Activated naive CD4-positive, alpha-beta T cell treated with anti-CD3 and anti-CD28 coated beads for 36 hours (primary cell): ENCODE data around the gene SLC7A6. TPM values are rescaled to one million over a fixed set of nuclear protein-coding genes. Genes with fewer than 3 reads are reported as not detected.
A peak's percentile ranks its signal among the peaks of the same experiment; 100 is the strongest.

ENCODE experiments used
- CTCF ChIA-PET: fragments of 350-600 bp; sonication (Branson Sonifier 250); formaldehyde crosslinking; loops from one replicate; lab custom pipeline; 2021; ENCODE audit warnings: antibody characterized with exemption; lab: Charles Lee
- DNase-seq: peaks from one replicate; pipeline ENCODE4 v3.0.0-alpha.2; 2020
- H3K27ac Mint-ChIP-seq: one replicate; pipeline ENCODE4 v1.8.0; 2021; ENCODE audit warnings: mild to moderate bottlenecking, mixed read lengths
- H3K27me3 Mint-ChIP-seq: one replicate; pipeline ENCODE4 v1.8.0; 2021; ENCODE audit warnings: low read depth, mixed read lengths
- H3K36me3 Mint-ChIP-seq: one replicate; pipeline ENCODE4 v1.8.0; 2021; ENCODE audit warnings: low read depth, mixed read lengths
- H3K4me1 Mint-ChIP-seq: one replicate; pipeline ENCODE4 v1.8.0; 2021; ENCODE audit warnings: low read depth, mixed read lengths
- H3K4me3 Mint-ChIP-seq: one replicate; pipeline ENCODE4 v1.8.0; 2021; ENCODE audit warnings: mild to moderate bottlenecking, moderate library complexity, mixed read lengths
- H3K9me3 Mint-ChIP-seq: one replicate; pipeline ENCODE4 v1.8.0; 2021; ENCODE audit warnings: mixed read lengths
- intact Hi-C: fragments of 100-400 bp; cut with micrococcal nuclease; formaldehyde crosslinking; loops from one replicate; pipeline ENCODE4 v1.15.1; 2023
- total RNA-seq, 2 experiments: library from RNA; stranded (reverse); gene quantifications; one replicate each; pipeline ENCODE4 v1.2.3, GENCODE V29; 2021

The SLC7A6 gene
- total RNA-seq, result 10 to 100 TPM; 79.4 to 83.4 TPM

GRCh38 chr16:68264128-68265077, at the start of gene SLC7A6:
Gene SLC7A6 (plus strand): TSS chr16:68264526. CDS start chr16:68274727, 10,201 bp downstream.
- Mint-ChIP-seq H3K27ac (peak within 1 kb of the TSS; percentile 98), H3K9me3 (no peaks in the 10 kb centered on the region), H3K4me1 (peaks cover 46% of the 10 kb centered on the region), H3K36me3 (peaks cover 26% of the 10 kb centered on the region), H3K4me3 (peak within 1 kb of the TSS; percentile 85), H3K27me3 (no peaks in the 10 kb centered on the region)
- intact Hi-C loops, result loop anchor here (1.0 to 2.0 kb wide), 8 partner anchors 11 to 184 kb away; partner anchors contain the start of genes PLA2G15, SLC7A6OS and SMPD3
- peak; percentile 88 for DNase-seq
- CTCF ChIA-PET, result interaction anchor here (0.6 to 9.0 kb wide), 32 partner anchors 8 to 247 kb away, joined by 3 to 459 read pairs (median 4); partner anchors contain the start of genes PLA2G15, PRMT7 and SLC7A6OS

DNA sequence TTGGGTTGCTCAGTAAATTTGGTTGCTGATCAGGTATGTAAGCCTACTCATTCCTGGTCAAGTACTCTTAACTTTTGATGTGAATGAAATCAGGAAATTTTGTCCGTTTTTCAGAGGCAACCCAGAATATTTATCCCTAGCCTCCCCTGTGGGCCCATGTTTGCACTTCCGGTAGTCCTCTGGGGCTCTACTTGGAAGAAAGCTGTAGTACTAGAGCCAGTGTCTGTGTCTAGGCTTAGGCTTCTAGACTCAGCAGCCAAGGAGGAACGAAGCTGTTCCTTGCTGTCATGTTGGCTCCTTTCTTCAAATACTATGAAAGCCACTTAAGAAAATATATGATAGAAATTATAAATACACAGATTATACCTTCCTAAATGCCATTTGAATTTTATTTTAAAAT, 49.6 kb upstream of the SLC7A6 start:
- no peak for DNase-seq
- CTCF ChIA-PET, result no interaction called here
- Mint-ChIP-seq H3K27me3 (no peaks in the 10 kb centered on the region), H3K27ac (no peak overlapping the region), H3K4me3 (no peak overlapping the region), H3K36me3 (peaks cover 8% of the 10 kb centered on the region), H3K9me3 (no peaks in the 10 kb centered on the region), H3K4me1 (peaks cover 41% of the 10 kb centered on the region)
- intact Hi-C loops, result no loop called here

DNA sequence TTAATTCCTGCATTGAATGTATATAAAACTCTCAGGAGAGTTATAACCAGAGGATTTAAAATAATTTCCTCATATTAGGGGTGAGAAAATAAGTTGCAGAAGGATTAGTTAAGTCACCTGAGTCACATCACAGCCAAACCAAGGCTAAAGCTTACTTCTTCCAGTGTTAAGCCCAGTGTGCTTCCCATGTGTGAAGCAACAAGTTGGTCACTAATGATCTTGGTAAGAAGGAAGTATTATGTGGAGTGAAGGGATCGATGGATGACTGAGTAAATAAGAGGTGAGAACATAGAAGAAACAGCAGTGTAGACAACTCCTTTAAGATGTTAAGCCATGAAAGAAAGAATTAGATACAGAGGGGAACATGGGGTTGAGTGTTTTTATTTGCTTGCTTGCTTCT, 49.0 kb upstream of the SLC7A6 start:
- intact Hi-C loops, result no loop called here
- no peak overlapping the region for H3K4me3 Mint-ChIP-seq
- H3K27me3 Mint-ChIP-seq, result no peaks in the 10 kb centered on the region
- H3K4me1 Mint-ChIP-seq, result peaks cover 38% of the 10 kb centered on the region
- H3K36me3 Mint-ChIP-seq, result peaks cover 8% of the 10 kb centered on the region
- H3K9me3 Mint-ChIP-seq, result no peaks in the 10 kb centered on the region
- no peak for DNase-seq
- no peak overlapping the region for H3K27ac Mint-ChIP-seq
- CTCF ChIA-PET, result interaction anchor here (0.6 to 4.5 kb wide), 2 partner anchors 12 to 49 kb away, joined by 3 to 24 read pairs; partner anchors contain the start of gene SLC7A6

GRCh38 chr16:68216240-68216639, 48.1 kb upstream of the SLC7A6 start:
- Mint-ChIP-seq H3K27me3 (no peaks in the 10 kb centered on the region), H3K36me3 (peaks cover 8% of the 10 kb centered on the region), H3K27ac (no peak overlapping the region), H3K4me1 (peaks cover 28% of the 10 kb centered on the region), H3K4me3 (no peak overlapping the region), H3K9me3 (no peaks in the 10 kb centered on the region)
- intact Hi-C loops, result no loop called here
- CTCF ChIA-PET, result interaction anchor here (0.6 to 4.5 kb wide), 3 partner anchors 11 to 122 kb away, joined by 3 to 24 read pairs (median 3); partner anchors contain the start of gene SLC7A6
- DNase-seq, result no peak

GRCh38 chr16:68217506-68217905, 46.8 kb upstream of the SLC7A6 start:
- intact Hi-C loops, result no loop called here
- CTCF ChIA-PET, result interaction anchor here (0.7 to 4.5 kb wide), 3 partner anchors 10 to 124 kb away, joined by 3 to 24 read pairs (median 3); no protein-coding TSS in a partner anchor
- H3K36me3 Mint-ChIP-seq, result peaks cover 8% of the 10 kb centered on the region
- no peak for DNase-seq
- no peaks in the 10 kb centered on the region for H3K27me3 Mint-ChIP-seq
- H3K4me1 Mint-ChIP-seq, result peaks cover 17% of the 10 kb centered on the region
- H3K4me3 Mint-ChIP-seq, result no peak overlapping the region
- H3K9me3 Mint-ChIP-seq, result no peaks in the 10 kb centered on the region
- H3K27ac Mint-ChIP-seq, result peak overlapping the region; percentile 48

DNA sequence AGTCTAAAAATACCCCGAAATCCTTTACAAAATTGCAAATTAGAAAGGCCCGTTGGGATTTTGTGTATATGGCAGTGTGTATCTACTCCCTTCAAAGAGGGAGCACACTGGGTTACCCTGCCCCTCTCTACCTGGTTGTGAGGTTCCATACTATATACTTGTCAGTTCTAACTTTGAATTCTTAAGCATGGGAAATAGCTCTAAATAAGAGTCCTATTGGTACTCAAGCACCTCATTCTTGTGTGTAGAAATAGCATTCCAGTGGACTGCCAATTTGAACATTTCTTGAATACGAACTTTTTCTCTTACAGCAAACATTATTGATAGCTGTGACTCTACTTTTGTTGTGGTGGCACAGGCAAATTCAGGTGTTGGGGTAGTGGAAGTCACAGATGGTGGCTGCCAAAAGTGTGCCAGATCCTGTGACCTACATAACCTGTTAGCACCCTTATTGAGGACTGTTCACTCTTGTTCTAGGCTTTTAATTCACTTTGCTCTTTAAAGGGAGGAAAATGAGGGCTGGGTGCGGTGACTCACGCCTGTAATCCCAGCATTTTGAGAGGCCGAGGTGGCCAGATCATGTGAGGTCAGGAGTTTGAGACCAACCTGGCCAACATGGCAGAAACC, 44.5 kb upstream of the SLC7A6 start:
- H3K4me3 Mint-ChIP-seq, result no peak overlapping the region
- CTCF ChIA-PET, result interaction anchor here (0.6 to 4.5 kb wide), 3 partner anchors 8 to 127 kb away, joined by 3 to 24 read pairs (median 3); no protein-coding TSS in a partner anchor
- intact Hi-C loops, result no loop called here
- H3K4me1 Mint-ChIP-seq, result peaks cover 13% of the 10 kb centered on the region
- H3K36me3 Mint-ChIP-seq, result peaks cover 7% of the 10 kb centered on the region
- H3K9me3 Mint-ChIP-seq, result no peaks in the 10 kb centered on the region
- H3K27me3 Mint-ChIP-seq, result no peaks in the 10 kb centered on the region
- peak overlapping the region; percentile 16 for H3K27ac Mint-ChIP-seq
- no peak for DNase-seq

DNA sequence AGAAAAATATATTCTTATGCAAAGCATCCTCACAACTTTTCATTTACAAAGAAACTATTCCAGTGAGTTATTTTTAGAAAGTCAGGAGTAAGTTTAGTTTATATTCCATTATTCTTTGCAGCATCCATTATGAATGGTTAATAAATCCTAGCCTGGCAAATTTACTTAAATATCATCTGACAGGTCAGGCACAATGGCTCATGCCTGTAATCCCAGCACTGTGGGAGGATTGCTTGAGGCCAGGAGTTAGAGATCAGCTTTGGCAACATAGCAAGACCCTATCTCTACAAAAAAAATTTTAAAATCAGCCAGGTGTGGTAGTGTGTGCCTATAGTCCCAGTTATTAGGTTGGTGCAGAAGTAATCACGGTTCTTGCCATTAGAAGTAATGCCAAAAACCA, 41.3 kb upstream of the SLC7A6 start:
- Mint-ChIP-seq H3K4me3 (no peak overlapping the region), H3K27ac (no peak overlapping the region), H3K36me3 (peaks cover 3% of the 10 kb centered on the region), H3K4me1 (peaks cover 32% of the 10 kb centered on the region), H3K27me3 (no peaks in the 10 kb centered on the region), H3K9me3 (no peaks in the 10 kb centered on the region)
- DNase-seq, result no peak
- CTCF ChIA-PET, result no interaction called here
- intact Hi-C loops, result no loop called here

DNA sequence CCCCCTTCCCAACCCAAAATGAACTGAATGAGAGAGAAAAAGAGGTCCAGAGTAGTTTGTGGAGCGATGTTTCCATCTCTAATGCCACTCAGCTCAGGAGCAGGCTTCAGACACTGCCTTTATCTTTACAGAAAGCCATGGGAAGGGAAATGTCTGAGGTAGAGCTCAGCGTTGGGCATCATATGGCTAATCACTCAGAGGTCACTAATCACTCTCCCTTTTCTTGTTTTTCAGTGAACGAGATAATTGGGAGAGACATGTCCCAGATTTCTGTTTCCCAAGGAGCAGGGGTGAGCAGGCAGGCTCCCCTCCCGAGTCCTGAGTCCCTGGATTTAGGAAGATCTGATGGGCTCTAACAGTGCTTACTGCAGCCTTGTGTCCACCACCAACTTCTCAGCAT, 38.2 kb upstream of the SLC7A6 start:
- H3K4me1 Mint-ChIP-seq, result peaks cover 33% of the 10 kb centered on the region
- CTCF ChIA-PET, result interaction anchor here (0.6 to 3.1 kb wide), 4 partner anchors 8 to 142 kb away, joined by 3 to 24 read pairs (median 8); no protein-coding TSS in a partner anchor
- H3K4me3 Mint-ChIP-seq, result no peak overlapping the region
- H3K27ac Mint-ChIP-seq, result no peak overlapping the region
- intact Hi-C loops, result loop anchor here (5.0 kb wide), 1 partner anchor 49 kb away; no protein-coding TSS in a partner anchor
- H3K9me3 Mint-ChIP-seq, result no peaks in the 10 kb centered on the region
- no peak for DNase-seq
- H3K36me3 Mint-ChIP-seq, result peaks cover 5% of the 10 kb centered on the region
- H3K27me3 Mint-ChIP-seq, result no peaks in the 10 kb centered on the region

DNA sequence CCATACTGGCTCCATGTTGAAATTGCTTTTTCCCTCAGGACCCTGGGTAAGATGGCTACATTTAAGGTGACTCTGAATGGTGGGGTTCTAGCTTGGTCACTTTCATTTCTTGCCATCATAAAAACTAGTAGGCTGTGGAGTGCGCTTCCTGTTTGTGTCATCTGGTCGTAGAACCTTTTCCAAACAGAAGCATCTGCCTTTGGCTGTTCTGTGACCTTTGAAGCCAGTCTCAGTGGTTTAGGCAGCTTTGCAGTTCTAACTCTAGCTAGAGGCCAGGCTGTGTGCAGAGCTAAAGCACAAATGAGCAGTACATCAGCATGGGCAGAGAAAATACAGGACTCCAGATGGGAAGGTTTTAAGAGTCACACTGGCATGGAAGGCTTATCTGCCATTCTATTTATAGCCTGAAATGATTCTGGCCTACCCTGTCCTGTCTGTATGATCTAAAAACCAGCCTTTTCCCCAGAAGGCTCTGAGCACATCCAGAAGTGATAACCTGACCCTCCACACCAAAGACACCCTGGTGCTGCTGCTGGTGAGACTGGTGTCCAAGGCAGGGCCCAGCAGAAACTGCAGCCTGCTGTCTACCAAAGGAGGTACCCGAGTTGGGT, 37.0 kb upstream of the SLC7A6 start:
- Mint-ChIP-seq H3K4me3 (no peak overlapping the region), H3K4me1 (peaks cover 33% of the 10 kb centered on the region), H3K27ac (peak overlapping the region; percentile 77), H3K9me3 (no peaks in the 10 kb centered on the region), H3K36me3 (peaks cover 5% of the 10 kb centered on the region), H3K27me3 (no peaks in the 10 kb centered on the region)
- DNase-seq, result peak; percentile 56
- intact Hi-C loops, result loop anchor here (5.0 kb wide), 1 partner anchor 50 kb away; no protein-coding TSS in a partner anchor
- CTCF ChIA-PET, result interaction anchor here (0.7 to 3.1 kb wide), 16 partner anchors 10 to 238 kb away, joined by 3 to 24 read pairs (median 6); no protein-coding TSS in a partner anchor

DNA sequence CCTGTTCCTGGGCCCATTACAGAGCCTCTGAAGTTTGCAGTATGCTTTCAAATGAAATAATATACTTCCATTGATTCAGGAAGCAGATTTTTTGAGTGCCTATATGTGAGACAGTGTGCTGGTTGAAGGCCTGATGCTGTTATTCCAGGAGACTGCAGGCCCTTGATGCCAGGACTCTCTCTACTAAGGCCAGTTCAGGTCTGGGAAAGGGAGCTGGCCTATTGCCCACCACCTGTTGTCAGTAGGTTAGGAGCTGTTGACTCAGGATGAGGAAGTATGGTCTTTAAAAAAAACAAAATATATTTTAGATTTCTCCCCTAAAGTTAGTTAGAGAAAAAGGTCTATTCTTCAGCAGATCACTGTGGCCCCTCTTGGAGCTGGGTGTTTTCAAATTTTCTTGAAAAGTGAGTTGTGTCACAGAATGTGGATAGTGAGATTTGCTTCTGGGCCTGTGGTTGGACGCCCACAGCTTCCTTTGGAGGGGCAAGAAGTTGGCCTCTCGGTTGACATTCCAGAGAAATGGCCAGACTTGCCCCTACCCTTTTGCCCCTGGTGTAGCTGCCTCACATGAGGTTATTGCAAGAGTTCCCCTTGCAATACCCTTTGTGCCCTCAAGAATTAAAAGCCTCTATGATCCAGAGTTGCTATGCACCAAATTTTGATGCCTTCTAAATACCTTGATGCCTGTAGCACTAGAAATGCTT, 36.3 kb upstream of the SLC7A6 start:
- H3K27ac Mint-ChIP-seq, result peak overlapping the region; percentile 77
- peaks cover 5% of the 10 kb centered on the region for H3K36me3 Mint-ChIP-seq
- intact Hi-C loops, result loop anchor here (2.0 to 5.0 kb wide), 2 partner anchors 51 to 293 kb away; no protein-coding TSS in a partner anchor
- no peaks in the 10 kb centered on the region for H3K9me3 Mint-ChIP-seq
- CTCF ChIA-PET, result interaction anchor here (0.6 to 3.1 kb wide), 20 partner anchors 10 to 344 kb away, joined by 3 to 24 read pairs (median 6); partner anchors contain the start of gene NRN1L
- H3K27me3 Mint-ChIP-seq, result no peaks in the 10 kb centered on the region
- DNase-seq, result no peak
- H3K4me1 Mint-ChIP-seq, result peaks cover 36% of the 10 kb centered on the region
- H3K4me3 Mint-ChIP-seq, result no peak overlapping the region

DNA sequence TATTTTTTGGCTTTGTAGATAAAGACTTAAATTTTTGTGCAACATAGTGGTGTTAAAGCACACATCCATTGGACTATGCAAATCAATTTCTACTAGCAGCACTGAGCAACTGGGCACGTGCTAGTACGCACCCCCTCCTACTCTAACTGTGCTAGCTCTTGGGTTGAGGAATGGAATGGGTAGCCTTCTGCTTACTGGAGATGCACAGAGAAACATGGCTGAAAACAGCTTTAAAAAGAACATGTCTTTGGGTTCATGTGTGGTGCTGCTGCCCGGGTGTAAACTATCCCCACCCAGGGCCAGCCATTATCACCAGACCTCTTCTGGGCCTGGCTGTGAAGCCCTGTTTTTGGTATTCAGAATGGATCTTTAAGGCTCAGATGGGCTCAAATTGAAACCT, 35.7 kb upstream of the SLC7A6 start:
- CTCF ChIA-PET, result interaction anchor here (0.6 to 3.1 kb wide), 18 partner anchors 9 to 369 kb away, joined by 3 to 24 read pairs (median 6); partner anchors contain the start of gene NRN1L
- DNase-seq, result no peak
- Mint-ChIP-seq H3K36me3 (peaks cover 5% of the 10 kb centered on the region), H3K4me1 (peaks cover 41% of the 10 kb centered on the region), H3K27me3 (no peaks in the 10 kb centered on the region), H3K4me3 (no peak overlapping the region), H3K9me3 (no peaks in the 10 kb centered on the region), H3K27ac (peak overlapping the region; percentile 53)
- intact Hi-C loops, result loop anchor here (1.0 to 5.0 kb wide), 5 partner anchors 51 to 294 kb away; no protein-coding TSS in a partner anchor
